HG02642 (cell line): ENCODE measurements around the gene PPM1N.
A peak's percentile ranks its signal among the peaks of the same experiment; 100 is the strongest.

Experiments
- ATAC-seq: cut with Tn5 transposase; IDR thresholded peaks from one replicate; pipeline ENCODE4 v1.9.1; 2021; ENCODE audit warnings: mild to moderate bottlenecking; ENCODE audit not compliant: unreplicated experiment, poor library complexity

PPM1N gene

GRCh38 chr19:45469945-45470761 lies 28.1 kb upstream of the PPM1N start:
- no peak for ATAC-seq

DNA sequence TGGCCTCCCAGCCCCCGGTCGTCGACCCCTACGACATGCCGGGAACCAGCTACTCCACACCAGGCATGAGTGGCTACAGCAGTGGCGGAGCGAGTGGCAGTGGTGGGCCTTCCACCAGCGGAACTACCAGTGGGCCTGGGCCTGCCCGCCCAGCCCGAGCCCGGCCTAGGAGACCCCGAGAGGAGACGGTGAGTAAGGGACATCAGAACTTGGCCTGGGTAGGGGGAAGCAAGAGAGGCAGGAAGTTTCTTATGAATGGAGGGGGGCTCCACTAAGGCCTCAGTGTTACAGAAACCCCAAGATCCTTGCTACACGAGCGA lies 27.5 kb upstream of the PPM1N start:
- no peak for ATAC-seq

GRCh38 chr19:45471111-45471930 lies 26.9 kb upstream of the PPM1N start:
- ATAC-seq: no peak

- ATAC-seq: no peak
These were observed 26.2 kb upstream of the PPM1N start for GRCh38 chr19:45471931-45472562.

- no peak for ATAC-seq
These were observed 25.5 kb upstream of the PPM1N start for GRCh38 chr19:45472563-45473366.

DNA sequence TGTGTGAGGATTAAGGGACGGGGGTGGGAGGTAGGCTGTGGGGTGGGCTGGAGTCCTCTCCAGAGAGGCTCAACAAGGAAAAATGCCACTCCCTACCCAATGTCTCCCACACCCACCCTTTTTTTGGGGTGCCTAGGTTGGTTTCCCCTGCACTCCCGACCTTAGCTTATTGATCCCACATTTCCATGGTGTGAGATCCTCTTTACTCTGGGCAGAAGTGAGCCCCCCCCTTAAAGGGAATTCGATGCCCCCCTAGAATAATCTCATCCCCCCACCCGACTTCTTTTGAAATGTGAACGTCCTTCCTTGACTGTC lies 24.9 kb upstream of the PPM1N start:
- ATAC-seq: no peak

DNA sequence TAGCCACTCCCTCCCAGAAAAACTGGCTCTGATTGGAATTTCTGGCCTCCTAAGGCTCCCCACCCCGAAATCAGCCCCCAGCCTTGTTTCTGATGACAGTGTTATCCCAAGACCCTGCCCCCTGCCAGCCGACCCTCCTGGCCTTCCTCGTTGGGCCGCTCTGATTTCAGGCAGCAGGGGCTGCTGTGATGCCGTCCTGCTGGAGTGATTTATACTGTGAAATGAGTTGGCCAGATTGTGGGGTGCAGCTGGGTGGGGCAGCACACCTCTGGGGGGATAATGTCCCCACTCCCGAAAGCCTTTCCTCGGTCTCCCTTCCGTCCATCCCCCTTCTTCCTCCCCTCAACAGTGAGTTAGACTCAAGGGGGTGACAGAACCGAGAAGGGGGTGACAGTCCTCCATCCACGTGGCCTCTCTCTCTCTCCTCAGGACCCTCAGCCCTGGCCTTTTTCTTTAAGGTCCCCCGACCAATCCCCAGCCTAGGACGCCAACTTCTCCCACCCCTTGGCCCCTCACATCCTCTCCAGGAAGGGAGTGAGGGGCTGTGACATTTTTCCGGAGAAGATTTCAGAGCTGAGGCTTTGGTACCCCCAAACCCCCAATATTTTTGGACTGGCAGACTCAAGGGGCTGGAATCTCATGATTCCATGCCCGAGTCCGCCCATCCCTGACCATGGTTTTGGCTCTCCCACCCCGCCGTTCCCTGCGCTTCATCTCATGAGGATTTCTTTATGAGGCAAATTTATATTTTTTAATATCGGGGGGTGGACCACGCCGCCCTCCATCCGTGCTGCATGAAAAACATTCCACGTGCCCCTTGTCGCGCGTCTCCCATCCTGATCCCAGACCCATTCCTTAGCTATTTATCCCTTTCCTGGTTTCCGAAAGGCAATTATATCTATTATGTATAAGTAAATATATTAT lies 24.3 kb upstream of the PPM1N start:
- no peak for ATAC-seq

DNA sequence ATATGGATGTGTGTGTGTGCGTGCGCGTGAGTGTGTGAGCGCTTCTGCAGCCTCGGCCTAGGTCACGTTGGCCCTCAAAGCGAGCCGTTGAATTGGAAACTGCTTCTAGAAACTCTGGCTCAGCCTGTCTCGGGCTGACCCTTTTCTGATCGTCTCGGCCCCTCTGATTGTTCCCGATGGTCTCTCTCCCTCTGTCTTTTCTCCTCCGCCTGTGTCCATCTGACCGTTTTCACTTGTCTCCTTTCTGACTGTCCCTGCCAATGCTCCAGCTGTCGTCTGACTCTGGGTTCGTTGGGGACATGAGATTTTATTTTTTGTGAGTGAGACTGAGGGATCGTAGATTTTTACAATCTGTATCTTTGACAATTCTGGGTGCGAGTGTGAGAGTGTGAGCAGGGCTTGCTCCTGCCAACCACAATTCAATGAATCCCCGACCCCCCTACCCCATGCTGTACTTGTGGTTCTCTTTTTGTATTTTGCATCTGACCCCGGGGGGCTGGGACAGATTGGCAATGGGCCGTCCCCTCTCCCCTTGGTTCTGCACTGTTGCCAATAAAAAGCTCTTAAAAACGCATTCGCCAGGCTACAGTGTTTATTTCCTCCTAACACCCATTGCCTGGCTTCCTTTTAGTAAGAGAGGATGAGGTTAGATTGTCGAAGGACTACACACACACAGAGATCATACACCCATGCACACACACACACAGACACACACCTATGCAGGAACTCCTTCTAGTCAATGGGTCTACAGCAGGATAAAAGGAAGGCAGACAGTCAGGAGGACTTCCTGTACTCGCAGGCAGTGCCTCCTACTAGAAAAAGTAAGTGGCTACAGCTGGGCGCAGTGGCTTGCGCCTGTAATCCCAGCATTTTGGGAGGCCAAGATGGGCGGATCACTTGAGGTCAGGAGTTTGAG lies 23.4 kb upstream of the PPM1N start:
- no peak for ATAC-seq

- no peak for ATAC-seq
These were observed 22.5 kb upstream of the PPM1N start for GRCh38 chr19:45475537-45476291.

GRCh38 chr19:45476304-45476703 lies 21.9 kb upstream of the PPM1N start:
- no peak for ATAC-seq

DNA sequence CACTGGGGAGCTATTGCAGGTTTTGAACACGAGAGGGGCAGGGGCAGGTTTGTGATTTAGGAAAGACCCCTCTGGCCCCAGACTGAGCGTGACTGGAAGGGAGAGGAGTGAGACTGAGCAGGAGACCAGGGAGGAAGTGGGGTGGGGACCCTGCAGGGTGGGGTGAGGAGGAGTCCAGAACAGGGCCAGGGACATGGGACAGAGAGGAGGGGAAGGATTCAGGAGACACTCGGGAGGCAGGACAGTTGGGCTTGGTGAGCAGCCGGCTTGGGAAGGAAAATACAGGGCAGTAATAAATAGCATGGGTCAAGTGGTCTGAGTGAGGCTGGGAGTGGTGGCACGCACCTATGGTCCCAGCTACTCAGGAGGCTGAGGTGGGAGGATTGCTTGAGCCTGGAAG lies 21.1 kb upstream of the PPM1N start:
- no peak for ATAC-seq

- no peak for ATAC-seq
These were observed 20.4 kb upstream of the PPM1N start for GRCh38 chr19:45477713-45478453.

DNA sequence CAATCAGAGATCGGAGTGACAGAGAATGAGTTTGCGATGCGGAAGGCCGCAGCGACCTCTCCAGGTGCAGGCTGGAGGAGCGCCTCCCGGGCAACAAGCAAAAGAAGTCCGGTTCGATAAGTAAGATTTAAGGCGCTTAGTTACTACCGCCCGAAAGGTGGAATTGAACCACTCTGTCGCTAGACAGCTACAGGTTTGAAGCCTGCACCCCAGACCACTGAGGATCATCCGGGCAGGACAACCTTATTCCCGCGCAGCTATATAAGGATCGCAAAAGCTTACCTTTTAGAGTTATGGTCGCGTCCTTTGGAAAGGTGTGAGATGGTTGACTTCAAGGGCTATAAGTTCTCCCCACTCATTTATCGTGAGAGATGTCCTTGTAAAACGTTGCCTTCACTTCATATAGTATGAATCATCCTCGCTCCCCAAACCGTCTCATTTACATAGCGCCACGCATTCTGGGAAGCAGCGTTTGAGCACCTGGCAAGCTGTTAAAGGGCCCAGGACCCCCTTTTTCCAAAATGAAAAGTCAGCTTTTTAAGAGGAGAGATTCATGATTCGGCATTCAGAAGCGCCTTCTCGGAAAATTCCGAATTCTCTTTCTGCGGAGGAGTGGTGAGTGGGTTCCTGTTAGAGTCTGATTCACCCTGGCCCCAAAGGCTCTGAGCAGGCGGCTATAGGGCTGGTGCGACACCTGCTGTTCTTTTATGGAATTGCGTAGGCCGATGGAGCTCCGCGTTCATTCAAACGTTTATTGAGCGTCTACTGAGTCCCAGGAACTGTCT lies 19.6 kb upstream of the PPM1N start:
- peak; percentile 81 for ATAC-seq

- ATAC-seq: no peak
These were observed 15.2 kb upstream of the PPM1N start for GRCh38 chr19:45483033-45483432.

DNA sequence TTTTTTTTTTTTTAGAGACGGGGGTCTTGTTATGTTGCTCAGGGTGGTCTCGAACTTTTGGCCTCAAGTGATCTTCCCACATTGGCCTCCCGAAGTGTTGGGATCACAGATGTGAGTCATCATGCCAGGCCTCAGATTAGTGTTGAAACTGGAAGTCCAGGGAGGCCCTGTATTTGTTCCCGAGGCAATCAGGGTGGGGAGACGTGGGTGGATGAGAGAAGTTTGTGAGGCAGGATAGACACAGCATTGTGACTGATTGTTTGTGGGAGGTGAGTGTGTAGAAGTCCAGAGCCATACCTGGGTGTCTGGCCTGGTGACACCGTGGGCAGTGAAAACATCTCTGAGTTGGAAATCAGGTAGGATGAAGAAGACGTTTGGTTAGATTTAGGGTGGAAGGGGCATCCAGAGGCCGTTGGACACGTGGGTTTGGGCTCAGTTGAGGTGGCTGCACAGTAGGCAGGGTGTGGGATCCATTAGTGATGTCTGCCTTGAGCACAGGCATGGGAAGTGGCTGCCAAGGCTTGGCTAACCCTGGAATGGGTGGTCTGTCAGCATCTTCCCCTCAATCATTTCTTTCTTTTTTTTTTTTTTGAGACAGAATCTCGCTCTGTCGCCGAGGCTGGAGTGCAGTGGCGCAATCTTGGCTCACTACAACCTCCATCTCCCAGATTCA lies 13.8 kb upstream of the PPM1N start:
- ATAC-seq: no peak
